Neutrophil (primary cell): ENCODE results near the gene EID1.

Experiments used
- H3K27ac ChIP-seq: fragments of 200-600 bp; sonication (generic); 2 replicates; pipeline ENCODE4 v1.5.1; 2016; ENCODE audit warnings: mild to moderate bottlenecking, moderate library complexity
- H3K27me3 ChIP-seq: fragments of 200-600 bp; sonication (generic); 2 replicates; pipeline ENCODE4 v1.6.0; 2016; ENCODE audit warnings: mild to moderate bottlenecking
- H3K36me3 ChIP-seq: fragments of 200-600 bp; sonication (generic); 2 replicates; pipeline ENCODE4 v1.5.1; 2017
- H3K4me1 ChIP-seq, 2 experiments: fragments of 200-600 bp in 1 of 2; sonication (generic) in 1 of 2; 1 replicate in 1 of 2; 2 replicates in 1 of 2; pipeline versions ENCODE4 v1.5.1 to v1.6.1; 2013 to 2016; ENCODE audit warnings: low read depth in 1 of 2, low read length in 1 of 2, mild to moderate bottlenecking in 1 of 2, moderate library complexity in 1 of 2; ENCODE audit not compliant: control insufficient read depth in 1 of 2, insufficient read depth in 1 of 2
- H3K4me3 ChIP-seq, 2 experiments: fragments of 200-600 bp in 1 of 2; sonication (generic) in 1 of 2; 1 replicate in 1 of 2; 2 replicates in 1 of 2; pipeline ENCODE4 v1.5.1; 2013 to 2016; ENCODE audit warnings: low read depth in 1 of 2, low read length in 1 of 2, mild to moderate bottlenecking in 1 of 2, moderate library complexity in 1 of 2
- H3K9me3 ChIP-seq: fragments of 200-600 bp; sonication (generic); 2 replicates; pipeline ENCODE4 v1.5.1; 2016
- CTCF ChIP-seq: fragments of 200-600 bp; sonication (generic); IDR thresholded peaks from 2 replicates; pipeline ENCODE4 v1.5.1; 2016; ENCODE audit warnings: antibody characterized with exemption

Gene EID1

DNA sequence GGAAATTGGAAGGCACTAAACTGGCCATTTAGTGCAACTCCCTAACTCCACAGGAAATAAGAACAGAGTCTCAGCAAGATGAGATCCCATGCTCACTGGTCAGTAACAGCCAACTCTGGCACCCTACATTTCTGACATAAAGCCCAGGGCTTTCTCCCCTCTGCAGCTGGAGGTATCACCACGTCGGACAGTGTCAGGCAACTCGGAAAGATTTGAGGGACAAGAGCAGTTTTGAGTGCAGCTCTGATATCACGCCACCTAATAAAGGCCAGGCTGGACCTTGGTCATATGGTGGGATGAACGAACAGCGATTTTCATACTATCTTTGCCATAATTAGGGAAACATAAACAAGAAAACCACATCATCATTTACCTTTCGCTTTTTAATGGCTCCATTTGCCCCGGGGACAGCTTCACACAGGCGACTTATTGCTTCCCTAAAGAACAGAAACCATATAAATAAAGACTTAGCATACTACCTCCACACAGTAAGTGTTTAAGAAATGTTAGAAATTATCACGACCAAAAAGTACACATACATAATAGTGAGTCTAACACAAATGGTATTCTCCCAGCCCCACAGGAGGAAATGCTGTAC lies 12.5 kb downstream of the EID1 start:
- no peaks in the 10 kb centered on the region for H3K36me3 ChIP-seq
- H3K4me3 ChIP-seq = no peak overlapping the region
- peaks cover 5% of the 10 kb centered on the region for H3K27me3 ChIP-seq
- no peaks in the 10 kb centered on the region for H3K9me3 ChIP-seq
- no peak overlapping the region for H3K27ac ChIP-seq
- no peaks in the 10 kb centered on the region for H3K4me1 ChIP-seq
- no peak for TF ChIP-seq CTCF

DNA sequence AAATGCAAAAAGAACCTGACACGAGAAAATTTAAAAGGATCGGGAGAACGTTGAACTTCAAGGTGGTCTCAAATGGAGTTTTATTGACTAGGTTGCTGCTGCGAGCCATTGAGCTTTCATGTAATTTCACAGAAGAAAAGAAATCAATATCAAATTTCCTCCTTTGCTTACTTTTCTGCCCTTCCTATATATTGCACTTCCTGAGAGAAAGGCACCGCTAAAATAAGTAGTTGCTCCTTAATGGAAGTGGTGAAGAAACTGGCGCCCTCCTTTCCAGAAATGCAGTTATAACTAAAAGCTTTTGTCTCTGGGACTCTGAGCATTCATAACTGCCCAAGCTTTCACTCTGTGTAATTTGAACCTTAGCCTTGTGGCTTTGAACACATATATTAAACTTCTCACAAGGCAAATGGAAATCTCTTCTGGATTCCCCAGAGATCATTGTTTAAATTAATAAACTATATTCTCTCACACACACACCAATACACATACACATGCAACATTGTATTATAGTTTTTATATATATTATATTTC lies 13.4 kb downstream of the EID1 start:
- H3K4me3 ChIP-seq = no peak overlapping the region
- H3K4me1 ChIP-seq = no peaks in the 10 kb centered on the region
- peaks cover 5% of the 10 kb centered on the region for H3K27me3 ChIP-seq
- TF ChIP-seq CTCF = no peak
- no peaks in the 10 kb centered on the region for H3K36me3 ChIP-seq
- H3K27ac ChIP-seq = no peak overlapping the region
- H3K9me3 ChIP-seq = no peaks in the 10 kb centered on the region

- no peaks in the 10 kb centered on the region for H3K36me3 ChIP-seq
- peaks cover 25% of the 10 kb centered on the region for H3K27me3 ChIP-seq
- H3K4me3 ChIP-seq = no peak overlapping the region
- no peaks in the 10 kb centered on the region for H3K4me1 ChIP-seq
- H3K9me3 ChIP-seq = no peaks in the 10 kb centered on the region
- no peak overlapping the region for H3K27ac ChIP-seq
- TF ChIP-seq CTCF = no peak
These were observed 15.4 kb downstream of the EID1 start for GRCh38 chr15:48893311-48893710.

DNA sequence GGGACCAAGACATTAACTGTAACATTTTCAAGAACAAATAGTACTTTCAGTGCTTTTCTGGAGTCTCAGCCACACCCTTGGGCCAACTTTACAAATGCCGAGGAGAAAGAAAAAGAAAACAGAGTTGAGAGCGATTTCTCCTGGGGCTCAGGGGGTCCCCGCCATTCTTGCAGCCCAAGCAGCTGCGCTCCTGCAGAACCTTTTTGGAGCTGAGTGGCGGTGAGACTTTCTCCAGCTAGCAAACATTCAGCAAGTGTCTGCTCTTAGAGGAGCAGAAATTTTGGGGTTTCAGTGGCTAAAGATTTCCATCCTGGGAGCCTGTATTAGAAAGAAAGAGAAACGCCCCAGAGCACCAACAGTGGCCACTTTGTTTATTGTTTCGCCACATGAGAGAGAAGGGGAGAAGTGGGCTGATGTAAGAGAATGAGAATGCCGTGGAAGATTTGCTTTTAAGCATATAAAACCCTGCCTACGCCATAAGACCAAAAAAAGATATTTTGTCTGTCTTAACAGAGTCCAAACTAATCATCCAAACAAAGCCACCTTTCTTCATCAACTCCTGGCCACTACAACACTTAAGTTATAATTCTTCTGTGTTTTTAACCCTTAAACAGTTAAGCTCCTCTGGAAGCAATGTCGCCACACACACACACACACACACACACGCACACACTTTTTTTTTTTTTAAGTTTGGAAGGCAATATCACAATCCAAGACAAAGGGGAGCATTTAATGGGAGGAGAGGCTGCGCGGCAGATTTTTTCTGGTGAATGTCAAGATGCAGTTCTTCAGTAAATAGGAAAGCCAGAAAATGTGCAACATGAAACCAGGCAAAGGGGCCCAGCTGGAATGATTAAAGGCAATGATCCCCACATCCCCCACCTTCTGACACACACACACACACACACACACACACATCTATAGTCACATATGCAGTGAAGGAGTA lies 19.2 kb downstream of the EID1 start:
- Histone ChIP-seq H3K27ac (no peak overlapping the region), H3K4me3 (no peak overlapping the region), H3K4me1 (no peaks in the 10 kb centered on the region), H3K9me3 (no peaks in the 10 kb centered on the region), H3K36me3 (no peaks in the 10 kb centered on the region), H3K27me3 (peaks cover 28% of the 10 kb centered on the region)
- no peak for TF ChIP-seq CTCF

GRCh38 chr15:48898032-48898431 lies 20.1 kb downstream of the EID1 start:
- Histone ChIP-seq H3K27ac (no peak overlapping the region), H3K9me3 (no peaks in the 10 kb centered on the region), H3K4me1 (no peaks in the 10 kb centered on the region), H3K27me3 (peaks cover 28% of the 10 kb centered on the region), H3K36me3 (no peaks in the 10 kb centered on the region), H3K4me3 (no peak overlapping the region)
- TF ChIP-seq CTCF = no peak
